Large intestine (tissue), 3 donors: ENCODE measurements around the gene CUX1. TPM values are rescaled to one million over a fixed set of nuclear protein-coding genes. Genes with fewer than 3 reads are reported as not detected.
"Not testable (repeated sequence)": the region's sequence is repeated elsewhere in the genome, so short reads cannot be mapped to it uniquely, and the experiment has no call there.

ENCODE experiments used
- DNase-seq, 2 donors: peaks; one replicate each; pipeline versions ENCODE4 v3.0.0 to v3.0.0-alpha.2; 2013
- H3K27ac ChIP-seq: one replicate; pipeline ENCODE4 v1.5.1; 2013; ENCODE audit warnings: low read length
- H3K27me3 ChIP-seq: 2 replicates; pipeline ENCODE4 v1.6.1; 2013; ENCODE audit warnings: low read length; ENCODE audit not compliant: control insufficient read depth, insufficient read depth
- H3K36me3 ChIP-seq: 2 replicates; pipeline ENCODE4 v1.6.1; 2013; ENCODE audit warnings: low read length; ENCODE audit not compliant: control insufficient read depth, insufficient read depth
- H3K4me1 ChIP-seq: one replicate; pipeline ENCODE4 v1.6.1; 2013; ENCODE audit warnings: low read length; ENCODE audit not compliant: control insufficient read depth, insufficient read depth
- H3K4me3 ChIP-seq: one replicate; pipeline ENCODE4 v1.5.1; 2013; ENCODE audit warnings: low read length
- H3K9me3 ChIP-seq: one replicate; pipeline ENCODE4 v1.6.1; 2013; ENCODE audit warnings: mild to moderate bottlenecking, low read depth, low read length, moderate library complexity; ENCODE audit not compliant: control insufficient read depth
- WGBS: methylation state at CpG from one replicate; pipeline ENCODE4 v1.1.5; 2013; ENCODE audit warnings: low lambda C conversion rate; ENCODE audit not compliant: insufficient coverage; 5-methylcytosine and 5-hydroxymethylcytosine counted together
- polyA plus RNA-seq: library from polyadenylated mRNA; unstranded; fragments of 120-200 nt; gene quantifications from one replicate; pipeline ENCODE4 v1.2.1, GENCODE V29; 2013

The CUX1 gene
- polyA plus RNA-seq, 1 donor = 72.9 TPM

GRCh38 chr7:101782476-101782875 lies 35.0 kb upstream of the CUX1 start:
- Histone ChIP-seq H3K9me3 (no peaks in the 10 kb centered on the region), H3K4me1 (no peaks in the 10 kb centered on the region), H3K36me3 (no peaks in the 10 kb centered on the region), H3K4me3 (no peak overlapping the region), H3K27ac (no peak overlapping the region), H3K27me3 (peaks cover 2% of the 10 kb centered on the region)
- no CpG with 5 or more reads among the region's 3 CpGs for WGBS
- no peak for DNase-seq

- H3K9me3 ChIP-seq = peaks cover 4% of the 10 kb centered on the region
- no peaks in the 10 kb centered on the region for H3K4me1 ChIP-seq
- no peak for DNase-seq
- peaks cover 2% of the 10 kb centered on the region for H3K27me3 ChIP-seq
- WGBS = 83% methylated on average over 1 of the region's 3 CpGs
- H3K4me3 ChIP-seq = no peak overlapping the region
- no peaks in the 10 kb centered on the region for H3K36me3 ChIP-seq
- H3K27ac ChIP-seq = no peak overlapping the region
These were observed 34.5 kb upstream of the CUX1 start for GRCh38 chr7:101782896-101783295.

- H3K4me3 ChIP-seq = no peak overlapping the region
- H3K9me3 ChIP-seq = peaks cover 4% of the 10 kb centered on the region
- H3K36me3 ChIP-seq = no peaks in the 10 kb centered on the region
- DNase-seq = no peak
- H3K27ac ChIP-seq = no peak overlapping the region
- H3K4me1 ChIP-seq = no peaks in the 10 kb centered on the region
- no CpG with 5 or more reads among the region's 10 CpGs for whole genome bisulfite sequencing
- H3K27me3 ChIP-seq = peaks cover 2% of the 10 kb centered on the region
These were observed 33.8 kb upstream of the CUX1 start for GRCh38 chr7:101783381-101784181.

- no peaks in the 10 kb centered on the region for H3K36me3 ChIP-seq
These were observed 32.9 kb upstream of the CUX1 start for GRCh38 chr7:101784292-101785127.

GRCh38 chr7:101787864-101788263 lies 29.6 kb upstream of the CUX1 start:
- Histone ChIP-seq H3K4me1 (no peaks in the 10 kb centered on the region), H3K9me3 (peaks cover 4% of the 10 kb centered on the region), H3K27me3 (no peaks in the 10 kb centered on the region), H3K4me3 (no peak overlapping the region), H3K27ac (no peak overlapping the region), H3K36me3 (no peaks in the 10 kb centered on the region)
- WGBS = no CpG with 5 or more reads among the region's 1 CpG
- DNase-seq = no peak

More at GRCh38 chr7:101784292-101785127, 32.9 kb upstream of the CUX1 start:
- Histone ChIP-seq H3K4me3 (no peak overlapping the region), H3K27me3 (peaks cover 2% of the 10 kb centered on the region), H3K9me3 (peaks cover 4% of the 10 kb centered on the region), H3K27ac (no peak overlapping the region), H3K4me1 (no peaks in the 10 kb centered on the region)
- WGBS = 43% methylated on average over 4 of the region's 21 CpGs
- no peak for DNase-seq

- Histone ChIP-seq H3K27ac (no peak overlapping the region), H3K4me1 (no peaks in the 10 kb centered on the region), H3K9me3 (peaks cover 4% of the 10 kb centered on the region), H3K27me3 (no peaks in the 10 kb centered on the region), H3K4me3 (no peak overlapping the region), H3K36me3 (no peaks in the 10 kb centered on the region)
- no peak for DNase-seq
- no CpG with 5 or more reads among the region's 1 CpG for WGBS
These were observed 28.9 kb upstream of the CUX1 start for GRCh38 chr7:101788517-101788916.

GRCh38 chr7:101790566-101791293 lies 26.7 kb upstream of the CUX1 start:
- H3K27ac ChIP-seq = no peak overlapping the region
- no peaks in the 10 kb centered on the region for H3K27me3 ChIP-seq
- 83% methylated on average over 1 of the region's 10 CpGs for WGBS
- H3K4me3 ChIP-seq = no peak overlapping the region
- peaks cover 4% of the 10 kb centered on the region for H3K9me3 ChIP-seq
- H3K4me1 ChIP-seq = no peaks in the 10 kb centered on the region
- DNase-seq = no peak
- no peaks in the 10 kb centered on the region for H3K36me3 ChIP-seq

- no peak for DNase-seq
- Histone ChIP-seq H3K4me1 (no peaks in the 10 kb centered on the region), H3K36me3 (no peaks in the 10 kb centered on the region), H3K27ac (no peak overlapping the region), H3K27me3 (no peaks in the 10 kb centered on the region), H3K4me3 (no peak overlapping the region), H3K9me3 (peaks cover 4% of the 10 kb centered on the region)
- 80% methylated on average over 1 of the region's 9 CpGs for WGBS
These were observed 25.3 kb upstream of the CUX1 start for GRCh38 chr7:101792051-101792681.

- not testable (repeated sequence) for H3K9me3 ChIP-seq, H3K4me3 ChIP-seq, DNase-seq, H3K4me1 ChIP-seq, H3K36me3 ChIP-seq, H3K27me3 ChIP-seq, H3K27ac ChIP-seq
- no CpG with 5 or more reads among the region's 4 CpGs for WGBS
These were observed 24.7 kb upstream of the CUX1 start for GRCh38 chr7:101792682-101793071.

GRCh38 chr7:101795461-101795860 lies 22.0 kb upstream of the CUX1 start:
- no peaks in the 10 kb centered on the region for H3K27me3 ChIP-seq
- no peak overlapping the region for H3K27ac ChIP-seq
- H3K9me3 ChIP-seq = no peaks in the 10 kb centered on the region
- 100% methylated on average over 1 of the region's 5 CpGs for WGBS
- H3K4me3 ChIP-seq = no peak overlapping the region
- H3K36me3 ChIP-seq = no peaks in the 10 kb centered on the region
- no peak for DNase-seq
- H3K4me1 ChIP-seq = no peaks in the 10 kb centered on the region
